Activated CD4-positive, alpha-beta T cell treated with anti-CD3 and anti-CD28 coated beads, Interleukin-2, amount 50 U/mL, for 16 hours (primary cell): ENCODE data around the gene ARHGAP21.
"Not testable (repeated sequence)": the region's sequence is repeated elsewhere in the genome, so short reads cannot be mapped to it uniquely, and the experiment has no call there.

Experiments
- DNase-seq: peaks from one replicate; pipeline ENCODE4 v3.0.0-alpha.2; 2020

The ARHGAP21 gene

DNA sequence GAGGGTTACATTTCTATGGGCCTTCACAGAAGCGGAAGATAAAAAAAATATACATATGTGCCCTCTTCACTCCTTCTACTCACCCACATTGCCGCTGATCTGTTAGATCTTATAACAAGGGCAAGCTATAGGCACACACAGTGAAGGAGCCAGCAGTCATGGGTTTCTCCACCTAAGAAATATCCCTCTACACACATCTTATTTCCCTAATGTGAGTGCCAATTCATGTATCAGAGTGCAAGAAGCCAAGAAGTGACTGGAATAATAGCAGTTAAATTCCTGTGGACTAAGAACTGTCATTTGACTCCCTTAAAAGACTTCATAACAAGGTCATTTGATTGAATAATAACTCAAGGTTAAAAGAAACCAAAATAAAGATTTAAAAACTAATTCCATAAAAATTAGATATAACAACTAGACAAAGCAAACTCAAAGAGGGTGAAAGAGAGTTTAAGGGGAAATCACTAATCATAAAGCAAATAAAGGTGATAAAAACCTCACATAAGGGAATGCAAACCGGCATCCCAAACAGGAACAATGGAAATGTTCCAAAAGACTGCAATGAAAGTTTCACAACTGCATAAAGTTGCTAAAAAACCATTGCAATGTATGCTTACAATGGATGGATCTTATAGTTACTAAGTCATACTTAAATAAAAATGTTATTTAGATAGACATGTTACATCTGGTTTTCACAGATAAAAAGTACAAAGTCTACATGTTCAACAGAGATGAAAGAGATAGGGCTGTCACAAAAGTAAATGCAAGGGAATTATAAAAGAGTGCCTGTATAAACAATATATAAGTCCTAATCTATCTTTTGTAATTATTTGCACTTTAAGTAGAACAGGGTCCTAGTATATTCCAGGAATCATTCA, 42.8 kb downstream of the ARHGAP21 start:
- no peak for DNase-seq

GRCh38 chr10:24678757-24679156, 44.9 kb downstream of the ARHGAP21 start:
- DNase-seq, result no peak

DNA sequence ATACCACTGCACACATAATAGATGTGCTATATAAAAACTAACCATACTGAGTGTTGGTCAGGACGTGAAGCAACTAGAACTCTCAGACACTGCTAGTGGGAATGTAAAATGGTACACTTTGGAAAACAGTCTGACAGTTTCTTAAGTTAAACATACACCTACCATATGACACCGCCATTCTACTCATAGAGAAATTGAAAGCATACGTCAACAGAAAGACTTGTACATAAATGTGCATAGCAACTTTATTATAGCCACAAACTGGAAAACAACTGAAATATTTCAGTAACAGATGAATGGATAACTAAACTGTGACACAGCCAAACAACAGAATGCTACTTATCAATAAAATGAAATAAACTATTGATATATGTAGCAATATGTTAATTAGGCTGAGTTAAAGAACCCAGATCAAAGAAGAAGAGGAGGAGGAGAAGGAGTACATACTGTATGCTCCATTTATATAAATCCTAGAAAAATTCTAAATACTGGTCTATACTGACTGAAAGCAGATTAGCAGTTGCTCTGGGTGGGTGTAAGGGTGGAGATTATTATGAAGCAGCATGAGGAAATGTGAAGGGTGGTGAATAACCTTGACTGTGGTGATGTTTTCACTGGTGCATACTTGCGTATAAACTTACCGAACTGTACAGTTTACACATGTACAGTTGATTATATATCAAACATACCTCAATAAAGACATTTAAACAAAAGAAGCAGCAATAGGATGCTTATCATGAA, 48.6 kb downstream of the ARHGAP21 start:
- DNase-seq, result peak; percentile 25

DNA sequence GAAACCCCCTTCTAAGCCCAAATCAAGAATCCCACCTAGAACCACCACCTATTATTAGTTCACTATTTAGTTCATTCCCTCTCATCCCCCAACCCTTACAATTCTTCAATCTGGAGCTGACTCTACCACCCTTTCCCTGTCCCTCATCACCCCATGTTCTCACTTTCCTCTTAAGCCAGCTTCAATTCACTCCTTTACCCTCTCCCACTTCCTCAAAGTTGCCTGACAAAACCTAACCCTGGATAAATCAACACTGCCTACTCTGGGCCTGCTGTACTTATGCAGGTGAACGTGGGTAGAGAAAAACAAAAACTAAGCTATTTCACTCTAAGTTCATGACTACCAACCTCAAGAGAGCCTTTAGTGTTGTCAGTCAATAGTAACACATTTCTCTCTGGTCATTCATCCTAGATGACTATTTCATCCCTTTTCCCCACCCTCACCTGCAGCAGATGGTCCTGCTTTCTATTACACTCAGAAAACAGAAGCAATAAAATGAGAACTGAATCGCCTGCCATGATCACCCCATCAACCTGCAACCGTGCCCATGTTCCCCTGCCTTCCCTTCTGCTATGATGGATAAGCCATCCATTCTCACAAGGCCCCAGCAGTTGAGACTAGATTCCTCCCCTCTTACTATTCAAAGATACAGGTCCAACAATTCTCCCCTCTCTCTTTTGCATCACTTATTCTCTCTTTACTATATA, 52.6 kb downstream of the ARHGAP21 start:
- no peak for DNase-seq

- no peak for DNase-seq
Measured at GRCh38 chr10:24669285-24669852, 54.3 kb downstream of the ARHGAP21 start.

GRCh38 chr10:24668247-24668646, 55.4 kb downstream of the ARHGAP21 start:
- no peak for DNase-seq

DNA sequence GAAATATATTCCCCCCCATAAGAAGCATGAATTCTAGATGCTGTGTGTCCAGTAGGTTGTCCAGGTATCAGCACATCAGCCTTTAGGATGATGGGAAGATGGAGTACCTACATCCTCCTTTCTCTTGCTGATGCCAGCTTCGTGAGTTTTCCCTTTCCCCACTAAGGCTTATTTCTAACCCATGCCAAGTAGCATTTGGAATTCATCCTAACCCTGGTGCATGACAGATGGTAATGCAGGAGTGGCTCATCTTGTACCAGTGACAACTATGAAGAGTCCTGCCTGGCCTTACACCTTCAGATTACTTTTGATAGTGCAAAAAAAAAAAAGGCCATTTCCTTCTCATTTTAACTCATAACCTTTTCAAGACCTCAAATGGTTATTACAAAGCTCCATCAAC, 58.7 kb downstream of the ARHGAP21 start:
- DNase-seq, result no peak

DNA sequence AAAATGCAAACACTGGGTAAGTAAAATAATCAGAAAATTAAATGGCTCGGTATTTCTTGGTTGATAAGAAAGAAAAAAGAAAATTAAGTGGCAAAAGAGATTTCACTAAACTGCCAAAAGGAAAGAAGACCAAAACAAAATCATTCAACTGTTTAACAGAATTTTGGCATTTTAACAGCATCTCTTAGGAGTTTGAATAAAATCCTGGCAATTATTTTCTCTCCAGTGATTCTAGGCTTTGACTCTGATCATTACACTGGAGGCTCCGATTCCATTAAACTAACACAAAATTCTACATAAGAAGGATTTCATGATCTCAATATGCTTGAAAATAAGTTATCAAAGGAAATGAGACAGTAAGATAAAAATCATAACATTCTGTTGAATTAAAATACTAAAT, 62.3 kb downstream of the ARHGAP21 start:
- DNase-seq, result no peak

GRCh38 chr10:24658319-24658718, 65.4 kb downstream of the ARHGAP21 start:
- DNase-seq, result not testable (repeated sequence)

- DNase-seq, result not testable (repeated sequence)
Measured at GRCh38 chr10:24656326-24656725, 67.4 kb downstream of the ARHGAP21 start.

- no peak for DNase-seq
Measured at GRCh38 chr10:24652381-24652957, 71.2 kb downstream of the ARHGAP21 start.

GRCh38 chr10:24651923-24652322, 71.8 kb downstream of the ARHGAP21 start:
- DNase-seq, result no peak

GRCh38 chr10:24650669-24651391, 72.9 kb downstream of the ARHGAP21 start:
- DNase-seq, result no peak

DNA sequence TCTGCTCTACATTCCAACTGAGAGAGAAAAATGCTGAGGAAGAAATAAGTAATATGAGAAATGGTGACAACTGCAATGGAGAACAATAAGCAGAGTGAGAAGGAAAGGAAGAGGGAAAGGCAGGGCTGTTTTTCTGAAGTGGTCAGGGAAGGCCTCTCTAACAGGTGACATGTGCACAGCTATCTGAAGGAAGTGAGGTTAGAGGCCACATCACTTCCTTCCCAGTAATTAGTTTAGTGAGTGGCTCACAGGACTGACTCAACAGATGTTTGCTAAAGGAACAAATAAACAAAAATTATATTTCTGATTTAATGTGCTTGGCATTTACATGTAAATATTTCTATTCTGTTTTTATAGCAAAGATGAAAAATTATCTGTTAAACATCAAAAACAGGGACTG, 77.9 kb downstream of the ARHGAP21 start:
- DNase-seq, result peak; percentile 26

GRCh38 chr10:24645022-24645421, 78.7 kb downstream of the ARHGAP21 start:
- DNase-seq, result no peak

DNA sequence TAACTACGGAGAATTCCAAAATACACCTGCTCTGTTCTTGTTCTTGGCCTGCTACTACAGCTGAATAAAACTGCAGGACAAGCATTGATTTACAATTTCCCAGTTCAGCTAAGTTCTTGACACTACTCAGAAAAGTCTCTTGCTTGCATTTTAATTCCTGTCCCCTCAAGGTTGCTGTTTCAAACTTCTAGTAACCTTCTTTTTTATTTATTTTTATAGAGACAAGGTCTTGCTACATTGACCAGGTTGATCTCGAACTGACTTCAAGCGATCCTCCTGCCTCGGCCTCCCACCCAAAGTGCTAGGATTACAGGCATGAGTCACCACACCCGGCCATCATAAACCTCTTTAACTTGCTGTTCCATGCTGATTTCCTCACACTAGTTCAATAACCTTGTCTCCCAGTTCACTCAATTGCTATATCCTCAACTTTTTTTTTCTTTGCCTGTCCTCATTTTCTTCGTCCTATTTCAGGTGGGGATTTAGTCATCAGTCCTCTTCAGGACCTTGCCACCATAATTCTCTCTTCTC, 79.9 kb downstream of the ARHGAP21 start:
- DNase-seq, result no peak

DNA sequence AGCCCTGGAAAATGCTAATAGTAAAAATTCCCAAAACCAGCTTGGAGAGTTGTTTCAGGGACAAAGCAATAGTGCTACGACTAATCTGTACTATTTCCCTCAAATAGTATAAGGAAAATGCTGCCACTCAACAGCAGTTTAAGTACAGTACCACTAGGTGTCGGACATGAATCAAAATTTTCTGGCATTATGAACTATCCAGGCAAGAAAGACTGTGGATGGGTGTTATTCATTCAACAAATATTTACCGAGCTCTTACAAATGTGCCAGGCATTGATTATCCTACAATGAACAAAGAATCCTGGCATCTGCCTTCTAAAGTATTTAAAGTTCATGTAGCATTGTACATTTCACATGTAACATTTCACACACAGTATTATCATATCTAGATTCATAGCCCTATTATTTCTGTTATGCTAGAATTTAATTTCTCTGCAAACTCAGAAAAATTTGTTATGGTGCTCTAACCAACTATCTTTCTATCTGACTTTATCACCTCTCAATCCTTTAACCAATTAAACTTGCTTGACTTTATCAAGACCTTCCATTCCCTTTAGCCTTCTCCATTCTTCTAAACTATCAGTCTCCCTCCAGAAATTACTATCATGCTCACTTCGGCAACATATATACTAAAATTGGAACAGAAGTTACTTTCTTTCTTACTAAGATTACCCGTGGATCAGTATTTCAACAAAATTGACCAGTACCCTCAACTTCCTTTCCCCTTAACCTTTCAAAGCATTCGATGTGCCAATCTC, 80.6 kb downstream of the ARHGAP21 start:
- DNase-seq, result peak; percentile 60

DNA sequence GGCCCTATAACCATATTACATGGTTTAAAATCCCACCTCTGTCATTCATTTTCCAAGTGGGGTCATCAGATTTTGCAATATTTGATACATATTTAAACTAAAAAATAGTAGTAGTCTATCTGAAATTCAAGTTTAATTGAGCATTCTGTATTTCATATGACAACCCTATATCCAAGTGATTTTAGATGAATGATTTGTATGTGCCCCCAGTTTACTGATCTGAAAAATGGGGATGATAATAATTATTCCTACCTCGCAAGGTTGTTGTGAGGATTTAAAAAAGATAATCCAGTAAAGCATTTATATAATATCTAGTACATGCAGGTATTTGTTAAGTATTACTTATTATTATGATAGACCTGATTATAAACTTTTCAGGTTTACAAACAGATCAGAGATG, 84.6 kb downstream of the ARHGAP21 start:
- DNase-seq, result no peak

GRCh38 chr10:24625778-24626177, 97.9 kb downstream of the ARHGAP21 start:
- no peak for DNase-seq

DNA sequence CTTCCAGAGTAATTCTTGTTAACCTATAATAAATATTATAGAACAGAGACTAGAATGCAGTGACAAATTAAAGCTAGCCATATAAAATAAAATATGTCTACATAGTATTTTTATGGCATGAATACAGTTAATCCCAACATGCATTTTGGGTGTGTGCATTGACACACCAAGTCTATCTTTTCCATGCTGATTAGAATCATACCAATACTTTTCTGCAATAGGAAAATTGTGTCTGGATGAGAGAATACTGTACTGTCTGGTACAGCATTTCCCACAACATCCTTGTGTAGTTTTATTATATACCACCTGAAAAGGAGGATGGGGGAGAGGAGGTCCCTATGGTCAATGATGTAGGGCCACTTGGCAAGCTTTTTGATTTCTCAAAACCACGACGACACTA, 100.3 kb downstream of the ARHGAP21 start:
- DNase-seq, result no peak

DNA sequence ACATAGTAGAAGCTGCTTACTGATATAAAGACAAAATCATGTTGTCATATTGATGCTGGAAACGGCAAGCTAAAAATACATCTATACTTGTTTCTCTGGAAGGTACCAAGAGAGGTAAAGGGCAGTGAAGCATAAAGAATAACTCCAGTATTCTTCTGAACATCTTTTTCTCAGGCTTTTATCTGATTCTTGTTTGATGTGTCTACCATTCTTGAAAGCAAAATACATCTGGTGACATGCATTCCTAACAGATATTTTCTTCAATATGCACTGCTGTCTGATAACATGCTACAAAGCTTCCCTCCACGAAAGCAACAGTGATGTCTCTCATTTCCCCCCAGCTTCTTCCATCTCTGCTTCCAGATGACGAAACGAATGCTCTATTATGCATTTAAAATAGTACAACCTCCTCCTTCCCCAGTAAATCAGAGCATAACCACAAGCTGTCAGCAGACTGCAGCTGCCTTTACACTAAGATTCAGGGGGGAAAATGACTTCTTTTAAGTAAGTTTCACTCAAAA, 100.8 kb downstream of the ARHGAP21 start:
- DNase-seq, result no peak
